Erythroblast (primary cell): Measurements from ENCODE around the gene TAOK3.

Experiments used
- GATA1 ChIP-seq: IDR thresholded peaks from 2 replicates; pipeline ENCODE4 v1.6.1; 2011; ENCODE audit warnings: low read depth, mild to moderate bottlenecking, control low read depth, low read length, moderate library complexity
- POLR2A ChIP-seq: IDR thresholded peaks from 2 replicates; pipeline ENCODE4 v1.6.1; 2011; ENCODE audit warnings: mild to moderate bottlenecking, low read length

- TF ChIP-seq POLR2A (no peak), GATA1 (no peak)
Observed at GRCh38 chr12:118325081-118325480, 47.6 kb downstream of the TAOK3 start.
